ENCODE results near the gene KRTAP9-1. TPM values are rescaled to one million over a fixed set of nuclear protein-coding genes. Genes with fewer than 3 reads are reported as not detected.

The KRTAP9-1 gene
- total RNA-seq, 4 donors from 2014 or later = not detected

GRCh38 chr17:41178341-41178740 lies 11.3 kb upstream of the KRTAP9-1 start:
- in situ Hi-C loops (cut with MboI; ENCODE audit: low sequenced_read_pairs in 4 of 4) = loop anchor here in 1 of 4 donors (25.0 kb wide), 1 partner anchor 91 kb away; the partner anchor contains the start of genes KRTAP4-7 and KRTAP4-8
- intact Hi-C loops (cut with DNase I; ENCODE audit: low total_unique reads) = no loop called here
- DNase-seq (no peak), ATAC-seq (no peak)
- Histone ChIP-seq H3K27me3 (no peaks in the 10 kb centered on the region), H3K27ac (no peak overlapping the region), H3K9me3 (no peaks in the 10 kb centered on the region), H3K4me1 (no peaks in the 10 kb centered on the region), H3K4me3 (no peak overlapping the region), H3K36me3 (no peaks in the 10 kb centered on the region)
- TF ChIP-seq POLR2A (IDR thresholded peaks at IDR 0.05) = no peak
- TF ChIP-seq CTCF (IDR thresholded peaks at IDR 0.05 in 4 of 5, conservative IDR thresholded peaks at IDR 0.05 in 1 of 5) = no peak

GRCh38 chr17:41178843-41179616 lies 10.7 kb upstream of the KRTAP9-1 start:
- TF ChIP-seq CTCF (IDR thresholded peaks at IDR 0.05 in 4 of 5, conservative IDR thresholded peaks at IDR 0.05 in 1 of 5) = no peak
- no peak for TF ChIP-seq POLR2A (IDR thresholded peaks at IDR 0.05)
- in situ Hi-C loops (cut with MboI; ENCODE audit: low sequenced_read_pairs in 4 of 4) (loop anchor here in 1 of 4 donors (25.0 kb wide), 1 partner anchor 92 kb away; the partner anchor contains the start of genes KRTAP4-7 and KRTAP4-8), intact Hi-C loops (cut with DNase I; ENCODE audit: low total_unique reads) (no loop called here)
- ATAC-seq (no peak), DNase-seq (no peak)
- H3K4me1 ChIP-seq = no peaks in the 10 kb centered on the region
- H3K27ac ChIP-seq = no peak overlapping the region
- H3K36me3 ChIP-seq = no peaks in the 10 kb centered on the region
- no peak overlapping the region for H3K4me3 ChIP-seq
- H3K27me3 ChIP-seq = no peaks in the 10 kb centered on the region
- no peaks in the 10 kb centered on the region for H3K9me3 ChIP-seq

GRCh38 chr17:41184480-41184961 lies 5.2 kb upstream of the KRTAP9-1 start, which contains the start of gene KRTAP4-1:
Gene KRTAP4-1, minus strand, starts transcription at chr17:41184911. Its CDS starts 57 bp downstream, at chr17:41184854.
- no peaks in the 10 kb centered on the region for H3K4me1 ChIP-seq
- no peak within 1 kb of the TSS for H3K4me3 ChIP-seq
- H3K9me3 ChIP-seq = no peaks in the 10 kb centered on the region
- in situ Hi-C loops (cut with MboI; ENCODE audit: low sequenced_read_pairs in 4 of 4) = loop anchor here in 1 of 4 donors (25.0 kb wide), 1 partner anchor 97 kb away; the partner anchor contains the start of genes KRTAP4-7 and KRTAP4-8
- H3K36me3 ChIP-seq = no peaks in the 10 kb centered on the region
- no peaks in the 10 kb centered on the region for H3K27me3 ChIP-seq
- intact Hi-C loops (cut with DNase I; ENCODE audit: low total_unique reads) = no loop called here
- no peak within 1 kb of the TSS for H3K27ac ChIP-seq
- TF ChIP-seq CTCF (IDR thresholded peaks at IDR 0.05 in 4 of 5, conservative IDR thresholded peaks at IDR 0.05 in 1 of 5) (no peak), POLR2A (IDR thresholded peaks at IDR 0.05) (no peak)
- DNase-seq (no peak), ATAC-seq (no peak)

- in situ Hi-C loops (cut with MboI; ENCODE audit: low sequenced_read_pairs in 4 of 4) = loop anchor here in 1 of 4 donors (25.0 kb wide), 1 partner anchor 98 kb away; the partner anchor contains the start of genes KRTAP4-7 and KRTAP4-8
- no peaks in the 10 kb centered on the region for H3K9me3 ChIP-seq
- H3K27ac ChIP-seq = no peak overlapping the region
- H3K4me3 ChIP-seq = no peak overlapping the region
- H3K36me3 ChIP-seq = no peaks in the 10 kb centered on the region
- H3K27me3 ChIP-seq = no peaks in the 10 kb centered on the region
- intact Hi-C loops (cut with DNase I; ENCODE audit: low total_unique reads) = no loop called here
- no peak for DNase-seq
- TF ChIP-seq POLR2A (IDR thresholded peaks at IDR 0.05) (no peak), CTCF (IDR thresholded peaks at IDR 0.05 in 4 of 5, conservative IDR thresholded peaks at IDR 0.05 in 1 of 5) (no peak)
- H3K4me1 ChIP-seq = no peaks in the 10 kb centered on the region
- ATAC-seq = no peak
Observed at GRCh38 chr17:41185001-41185400, 4.7 kb upstream of the KRTAP9-1 start.
